HG03521 (cell line): ENCODE results near the gene STOX2.

Source experiments
- ATAC-seq: cut with Tn5 transposase; IDR thresholded peaks from one replicate; pipeline ENCODE4 v1.9.1; 2021; ENCODE audit warnings: mild to moderate bottlenecking, moderate library complexity; ENCODE audit not compliant: unreplicated experiment

STOX2 gene

GRCh38 chr4:184067931-184068554, 162.9 kb downstream of the STOX2 start:
- no peak for ATAC-seq
